ENCODE results near the gene GALNTL6. TPM values are rescaled to one million over a fixed set of nuclear protein-coding genes. Genes with fewer than 3 reads are reported as not detected.

The GALNTL6 gene
- total RNA-seq, 2 experiments from 2014 or later = not detected

DNA sequence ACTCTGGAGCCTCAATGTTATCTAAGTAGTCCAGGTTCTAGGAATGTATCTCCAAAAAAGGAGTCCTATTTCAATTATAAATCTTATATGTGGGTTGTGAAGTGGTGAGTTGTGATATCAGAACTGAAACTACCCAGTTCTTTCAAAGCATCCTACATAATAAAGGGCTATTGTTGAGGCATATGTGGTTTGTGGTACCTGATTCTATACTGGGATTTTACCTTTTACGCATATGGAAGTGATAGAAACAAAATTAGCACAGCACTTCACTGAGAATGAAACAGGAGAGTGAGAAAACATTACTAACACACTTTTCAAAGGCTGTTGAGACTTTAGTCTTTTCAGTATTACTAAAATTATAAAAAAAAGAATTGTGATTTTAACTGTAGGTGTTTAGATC, 937.7 kb downstream of the GALNTL6 start:
- H3K27ac Mint-ChIP-seq = no peak overlapping the region
- no peaks in the 10 kb centered on the region for H3K27me3 Mint-ChIP-seq
- H3K4me3 Mint-ChIP-seq = no peak overlapping the region
- no peaks in the 10 kb centered on the region for H3K4me1 Mint-ChIP-seq
- ATAC-seq (ENCODE audit: low read depth) (no peak), DNase-seq (no peak)
- H3K9me3 Mint-ChIP-seq = peaks cover 1% of the 10 kb centered on the region
- POLR2A ChIA-PET = no interaction called here
- H3K36me3 Mint-ChIP-seq = no peaks in the 10 kb centered on the region

DNA sequence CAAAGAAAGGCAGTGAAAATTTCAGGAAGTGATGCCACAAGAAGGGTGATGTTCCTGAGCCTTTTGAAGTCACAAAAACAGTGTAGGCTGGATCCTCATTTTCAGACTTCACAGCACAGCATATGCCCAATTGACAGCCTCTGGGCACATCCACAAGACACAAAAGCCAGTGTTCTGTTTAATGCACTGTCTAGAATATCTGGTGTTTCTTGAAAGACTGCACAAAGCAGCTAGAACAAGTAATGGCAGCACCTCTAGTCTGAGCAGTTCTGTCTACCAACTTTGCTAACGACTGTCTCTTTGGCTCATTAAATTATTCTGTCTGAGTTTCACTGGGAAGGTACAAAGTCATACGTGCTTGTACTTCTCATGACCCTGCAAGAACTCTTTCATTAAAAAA, 938.3 kb downstream of the GALNTL6 start:
- DNase-seq (no peak), ATAC-seq (ENCODE audit: low read depth) (no peak)
- no peaks in the 10 kb centered on the region for H3K36me3 Mint-ChIP-seq
- no peak overlapping the region for H3K4me3 Mint-ChIP-seq
- H3K4me1 Mint-ChIP-seq = no peaks in the 10 kb centered on the region
- H3K27me3 Mint-ChIP-seq = no peaks in the 10 kb centered on the region
- POLR2A ChIA-PET = no interaction called here
- H3K27ac Mint-ChIP-seq = no peak overlapping the region
- H3K9me3 Mint-ChIP-seq = peaks cover 1% of the 10 kb centered on the region

DNA sequence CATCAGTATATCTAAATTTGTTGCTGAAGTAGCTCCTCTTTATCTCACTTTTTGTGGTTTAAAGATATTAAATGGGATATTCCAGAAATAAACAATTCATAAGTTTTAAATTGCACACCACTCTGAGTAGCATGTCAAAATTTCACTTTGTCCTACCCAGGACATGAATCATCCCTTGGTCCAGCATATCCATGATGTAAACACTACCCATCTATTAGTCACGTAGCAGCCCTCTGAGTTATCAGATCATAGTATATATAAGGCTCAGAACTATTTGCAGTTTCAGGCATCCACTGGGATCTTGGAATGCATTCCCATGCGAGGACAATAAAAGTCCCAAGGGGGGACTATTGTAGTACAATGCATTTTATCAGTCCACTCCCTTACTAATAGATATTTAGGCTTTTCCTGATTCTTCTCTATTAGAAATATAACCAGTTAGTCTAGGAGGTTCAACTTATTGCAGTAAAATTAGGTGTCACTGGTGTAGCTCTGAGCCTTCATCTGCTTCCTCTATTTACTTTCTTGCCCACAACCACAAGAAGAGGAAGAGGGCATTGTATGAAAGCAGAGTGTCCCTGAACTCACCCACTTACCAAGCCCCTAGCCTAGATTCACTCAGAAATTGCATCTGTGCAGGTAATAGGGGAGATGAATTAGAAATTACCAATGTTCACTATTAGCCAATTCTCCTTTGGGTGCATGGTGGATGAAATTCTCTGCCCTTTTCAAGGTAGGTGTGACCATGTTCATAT, 945.6 kb downstream of the GALNTL6 start:
- H3K9me3 Mint-ChIP-seq = peaks cover 4% of the 10 kb centered on the region
- H3K4me3 Mint-ChIP-seq = no peak overlapping the region
- ATAC-seq (ENCODE audit: low read depth) = no peak
- H3K4me1 Mint-ChIP-seq = no peaks in the 10 kb centered on the region
- no peak overlapping the region for H3K27ac Mint-ChIP-seq
- DNase-seq = no peak
- POLR2A ChIA-PET = no interaction called here
- no peaks in the 10 kb centered on the region for H3K27me3 Mint-ChIP-seq
- no peaks in the 10 kb centered on the region for H3K36me3 Mint-ChIP-seq

DNA sequence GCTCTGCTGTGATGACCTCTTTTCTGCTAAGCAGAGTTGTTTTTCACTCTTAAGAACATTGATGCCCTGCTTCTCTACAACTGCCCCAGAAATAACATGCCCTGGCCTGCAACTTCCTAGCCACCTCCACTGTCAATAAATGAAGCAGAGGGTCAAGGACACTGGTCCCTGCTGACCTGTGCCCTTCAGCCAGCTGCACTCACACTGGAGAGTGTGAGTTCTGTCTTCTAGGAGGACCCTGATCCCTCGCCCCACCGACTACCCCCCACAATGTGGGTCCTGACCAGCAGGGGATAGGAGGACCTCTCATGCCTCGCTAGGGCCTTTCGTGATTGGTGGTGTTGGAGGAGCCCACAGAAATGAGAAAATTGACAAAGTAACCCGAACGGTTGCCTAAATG, 947.3 kb downstream of the GALNTL6 start:
- Mint-ChIP-seq H3K9me3 (peaks cover 2% of the 10 kb centered on the region), H3K27me3 (no peaks in the 10 kb centered on the region), H3K27ac (no peak overlapping the region), H3K4me3 (no peak overlapping the region), H3K4me1 (no peaks in the 10 kb centered on the region), H3K36me3 (no peaks in the 10 kb centered on the region)
- DNase-seq (no peak), ATAC-seq (ENCODE audit: low read depth) (no peak)
- POLR2A ChIA-PET = no interaction called here

DNA sequence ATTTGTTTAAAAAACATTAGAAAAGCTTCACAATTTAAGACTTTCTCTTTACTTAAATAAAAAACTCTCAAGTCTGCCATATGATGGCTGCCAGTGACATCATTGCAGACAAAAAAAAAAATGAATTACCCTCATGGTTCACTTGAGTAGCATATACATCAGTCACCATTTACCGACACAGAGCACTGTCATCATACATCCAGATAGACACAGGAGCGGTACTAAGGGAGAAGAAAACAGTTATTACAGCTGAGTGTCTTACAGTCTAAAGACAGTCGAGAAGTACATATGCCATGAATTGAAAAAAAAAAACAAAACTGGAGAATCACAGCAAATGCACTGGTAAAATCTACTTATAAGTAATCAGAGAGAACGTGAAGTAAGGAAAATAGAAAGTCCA, 949.7 kb downstream of the GALNTL6 start:
- Mint-ChIP-seq H3K36me3 (no peaks in the 10 kb centered on the region), H3K4me3 (no peak overlapping the region), H3K27me3 (no peaks in the 10 kb centered on the region), H3K4me1 (no peaks in the 10 kb centered on the region), H3K27ac (no peak overlapping the region), H3K9me3 (peaks cover 3% of the 10 kb centered on the region)
- DNase-seq = no peak
- ATAC-seq (ENCODE audit: low read depth) = no peak
- POLR2A ChIA-PET = no interaction called here

DNA sequence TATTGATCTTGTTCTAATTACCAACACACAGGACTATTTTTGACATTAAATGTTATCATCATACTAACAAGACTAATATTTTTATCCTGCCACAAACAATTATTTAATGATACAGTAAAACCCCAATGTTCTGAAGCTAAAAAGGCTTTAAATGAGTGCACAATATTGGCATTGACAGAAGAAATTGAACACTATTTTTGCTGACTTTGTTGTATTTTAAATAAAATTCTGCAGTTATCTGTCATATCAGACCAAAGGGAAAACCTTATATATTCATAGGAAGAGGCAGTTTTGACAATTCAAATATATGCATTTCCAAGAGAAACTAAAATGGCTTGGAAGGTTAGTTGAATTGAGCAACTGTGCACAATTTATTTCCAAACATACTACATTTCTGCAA, 957.6 kb downstream of the GALNTL6 start:
- ATAC-seq (ENCODE audit: low read depth) (no peak), DNase-seq (no peak)
- Mint-ChIP-seq H3K9me3 (peaks cover 2% of the 10 kb centered on the region), H3K27ac (no peak overlapping the region), H3K36me3 (no peaks in the 10 kb centered on the region), H3K4me3 (no peak overlapping the region), H3K27me3 (no peaks in the 10 kb centered on the region), H3K4me1 (no peaks in the 10 kb centered on the region)
- POLR2A ChIA-PET = no interaction called here

DNA sequence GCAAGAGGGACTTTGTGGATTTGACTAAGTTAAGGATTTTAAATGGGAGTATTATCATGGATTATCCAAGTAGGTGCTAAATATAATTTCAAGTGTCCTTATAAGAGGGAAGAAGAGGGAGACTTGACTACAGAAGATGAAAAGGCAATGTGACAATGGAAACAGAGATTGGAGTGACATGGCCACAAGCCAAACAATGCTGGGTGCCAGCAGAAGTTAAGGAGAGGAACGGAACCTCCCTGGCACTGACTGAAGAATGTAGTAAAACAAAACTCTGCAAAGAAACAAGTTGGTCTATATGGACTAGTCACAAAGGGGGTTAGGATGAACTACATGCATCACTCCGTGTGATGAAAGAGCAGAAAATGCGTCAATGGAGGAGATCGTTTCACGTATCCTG, 959.6 kb downstream of the GALNTL6 start:
- Mint-ChIP-seq H3K27me3 (no peaks in the 10 kb centered on the region), H3K4me1 (no peaks in the 10 kb centered on the region), H3K27ac (no peak overlapping the region), H3K9me3 (peaks cover 1% of the 10 kb centered on the region), H3K36me3 (no peaks in the 10 kb centered on the region), H3K4me3 (no peak overlapping the region)
- ATAC-seq (ENCODE audit: low read depth) (no peak), DNase-seq (no peak)
- POLR2A ChIA-PET = no interaction called here

DNA sequence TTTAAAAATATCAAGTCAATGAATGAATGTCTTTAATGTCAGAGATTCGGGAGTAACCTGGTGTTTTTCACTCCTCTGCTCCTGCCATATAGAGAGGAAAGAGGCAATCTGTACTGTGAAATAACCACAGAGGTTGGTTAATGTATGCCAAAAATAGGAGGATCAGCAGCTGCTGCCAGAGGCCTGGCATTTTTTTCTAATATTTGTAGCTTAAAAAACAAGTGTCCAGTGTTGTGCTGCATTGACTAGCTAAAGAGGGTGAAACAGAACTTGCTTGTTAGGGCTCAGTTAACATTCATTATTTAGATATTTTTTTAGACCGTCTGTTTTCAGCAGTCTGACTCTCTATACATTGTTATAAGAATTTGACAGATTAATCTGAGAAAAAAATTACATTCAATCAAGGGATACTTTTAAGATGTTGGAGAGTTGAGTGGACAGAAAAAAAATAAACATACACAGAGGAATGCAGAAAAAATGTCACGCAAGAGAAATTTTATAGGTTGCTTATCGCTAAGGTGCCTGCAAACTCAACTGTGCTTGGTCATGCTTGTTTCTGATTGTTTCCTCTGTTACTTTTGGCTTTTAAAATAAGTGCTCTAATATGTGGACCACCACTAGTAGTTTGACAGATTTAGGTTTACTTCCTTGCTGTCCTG, 963.1 kb downstream of the GALNTL6 start:
- POLR2A ChIA-PET = no interaction called here
- Mint-ChIP-seq H3K27ac (no peak overlapping the region), H3K27me3 (no peaks in the 10 kb centered on the region), H3K4me3 (no peak overlapping the region), H3K4me1 (no peaks in the 10 kb centered on the region), H3K36me3 (no peaks in the 10 kb centered on the region), H3K9me3 (peaks cover 1% of the 10 kb centered on the region)
- no peak for DNase-seq
- ATAC-seq (ENCODE audit: low read depth) = no peak

DNA sequence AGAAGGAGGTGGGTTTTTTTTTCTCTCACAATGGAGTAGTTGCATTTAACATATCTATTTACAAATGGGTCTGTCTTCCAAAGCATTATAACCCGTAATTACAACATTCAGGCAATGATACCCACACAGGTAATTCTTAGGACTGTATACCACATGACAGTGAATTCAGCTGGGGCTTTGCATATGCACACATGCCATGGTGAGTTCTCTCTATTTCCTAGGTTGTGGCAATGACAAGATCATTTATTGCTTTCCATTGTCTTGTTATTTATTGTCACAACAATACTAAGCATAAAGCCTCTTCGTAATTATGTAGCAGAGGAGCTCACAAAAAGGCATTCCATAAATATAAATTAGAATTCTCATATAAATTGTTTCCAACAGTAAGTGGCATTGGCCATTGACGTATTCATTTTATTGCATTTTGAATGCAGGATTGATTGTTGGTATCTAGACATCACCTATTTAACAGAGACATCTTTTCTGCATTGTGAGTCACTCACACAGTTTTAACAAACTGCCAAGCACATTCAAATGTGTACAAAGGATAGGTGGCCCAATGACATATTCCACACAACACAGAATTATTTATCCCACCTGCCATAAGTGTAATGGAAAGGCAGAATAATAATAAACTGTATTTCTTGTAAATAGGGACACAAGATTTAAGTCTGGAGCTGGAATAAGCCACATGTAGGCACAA, 964.7 kb downstream of the GALNTL6 start:
- no peaks in the 10 kb centered on the region for H3K36me3 Mint-ChIP-seq
- no peak for ATAC-seq (ENCODE audit: low read depth)
- peaks cover 1% of the 10 kb centered on the region for H3K9me3 Mint-ChIP-seq
- H3K27me3 Mint-ChIP-seq = no peaks in the 10 kb centered on the region
- no peak overlapping the region for H3K4me3 Mint-ChIP-seq
- no peak overlapping the region for H3K27ac Mint-ChIP-seq
- no peaks in the 10 kb centered on the region for H3K4me1 Mint-ChIP-seq
- POLR2A ChIA-PET = no interaction called here
- DNase-seq = no peak

DNA sequence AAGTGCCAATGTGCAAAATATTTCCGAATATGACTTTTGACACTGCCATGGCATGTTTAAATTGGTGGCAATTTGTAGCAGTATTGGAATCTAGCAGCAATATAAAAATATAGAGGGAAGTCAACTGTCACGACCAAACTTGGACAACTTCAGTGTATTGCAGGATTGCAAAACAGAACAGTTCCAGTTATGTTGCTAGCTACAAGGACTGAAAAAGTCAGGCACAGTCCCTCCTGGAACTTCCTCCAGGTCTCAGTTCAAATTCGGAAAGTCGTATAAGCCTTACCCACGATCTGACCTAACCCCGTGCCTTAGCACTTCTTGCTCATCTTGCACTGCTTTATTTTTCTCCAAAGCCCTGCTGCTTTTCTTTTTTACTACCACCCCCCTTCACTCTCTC, 965.4 kb downstream of the GALNTL6 start:
- Mint-ChIP-seq H3K4me1 (no peaks in the 10 kb centered on the region), H3K27me3 (no peaks in the 10 kb centered on the region), H3K4me3 (no peak overlapping the region), H3K9me3 (peaks cover 1% of the 10 kb centered on the region), H3K27ac (no peak overlapping the region), H3K36me3 (no peaks in the 10 kb centered on the region)
- DNase-seq (no peak), ATAC-seq (ENCODE audit: low read depth) (no peak)
- POLR2A ChIA-PET = no interaction called here

DNA sequence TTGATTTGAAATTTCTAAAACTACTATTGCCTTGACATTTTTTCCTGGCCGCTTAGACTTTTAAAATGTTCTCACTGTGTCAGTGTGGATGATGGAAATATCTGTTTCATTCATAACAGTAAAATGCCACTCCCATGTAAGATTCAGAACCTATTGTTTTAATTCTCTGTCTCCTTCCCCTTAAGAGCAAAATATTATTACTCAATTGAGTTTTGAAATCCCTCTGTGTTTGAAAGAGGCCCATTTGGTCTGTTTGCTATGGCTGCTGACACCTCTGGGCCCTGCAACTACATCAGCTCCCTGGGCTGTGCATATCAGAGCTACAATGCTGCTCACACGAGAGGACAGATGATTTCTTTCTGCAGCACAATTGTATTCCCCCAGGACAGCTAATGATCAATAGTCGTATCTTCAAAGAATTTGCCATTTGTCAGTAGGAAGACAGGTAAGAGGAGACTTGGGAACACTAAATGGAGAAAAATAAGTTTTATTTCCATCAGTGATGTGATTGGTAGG, 967.4 kb downstream of the GALNTL6 start:
- H3K27me3 Mint-ChIP-seq = no peaks in the 10 kb centered on the region
- H3K36me3 Mint-ChIP-seq = no peaks in the 10 kb centered on the region
- H3K4me3 Mint-ChIP-seq = no peak overlapping the region
- no peaks in the 10 kb centered on the region for H3K4me1 Mint-ChIP-seq
- ATAC-seq (ENCODE audit: low read depth) (no peak), DNase-seq (no peak)
- H3K9me3 Mint-ChIP-seq = peaks cover 1% of the 10 kb centered on the region
- POLR2A ChIA-PET = no interaction called here
- no peak overlapping the region for H3K27ac Mint-ChIP-seq

DNA sequence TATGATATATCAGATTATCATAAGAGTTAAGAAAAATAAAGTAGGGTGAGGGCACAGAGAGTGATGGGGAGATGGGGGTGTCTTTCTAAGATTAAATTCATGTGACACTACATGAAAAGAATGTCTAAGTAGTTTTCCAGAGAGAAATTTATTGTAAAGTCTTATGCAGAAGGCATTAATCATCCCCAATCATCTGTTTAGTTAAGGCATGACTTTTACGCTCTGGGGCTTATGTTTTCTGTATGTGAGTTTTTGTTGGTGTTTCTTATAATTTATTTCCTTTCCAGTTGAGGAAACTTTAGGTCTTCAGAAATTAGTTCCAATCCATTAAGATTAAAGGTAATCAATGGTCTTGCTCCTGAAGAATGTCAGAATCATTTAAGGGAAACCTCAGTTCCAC, 972.4 kb downstream of the GALNTL6 start:
- Mint-ChIP-seq H3K4me3 (no peak overlapping the region), H3K9me3 (no peaks in the 10 kb centered on the region), H3K27ac (no peak overlapping the region), H3K27me3 (no peaks in the 10 kb centered on the region), H3K36me3 (no peaks in the 10 kb centered on the region), H3K4me1 (no peaks in the 10 kb centered on the region)
- POLR2A ChIA-PET = no interaction called here
- DNase-seq = no peak
- ATAC-seq (ENCODE audit: low read depth) = no peak

DNA sequence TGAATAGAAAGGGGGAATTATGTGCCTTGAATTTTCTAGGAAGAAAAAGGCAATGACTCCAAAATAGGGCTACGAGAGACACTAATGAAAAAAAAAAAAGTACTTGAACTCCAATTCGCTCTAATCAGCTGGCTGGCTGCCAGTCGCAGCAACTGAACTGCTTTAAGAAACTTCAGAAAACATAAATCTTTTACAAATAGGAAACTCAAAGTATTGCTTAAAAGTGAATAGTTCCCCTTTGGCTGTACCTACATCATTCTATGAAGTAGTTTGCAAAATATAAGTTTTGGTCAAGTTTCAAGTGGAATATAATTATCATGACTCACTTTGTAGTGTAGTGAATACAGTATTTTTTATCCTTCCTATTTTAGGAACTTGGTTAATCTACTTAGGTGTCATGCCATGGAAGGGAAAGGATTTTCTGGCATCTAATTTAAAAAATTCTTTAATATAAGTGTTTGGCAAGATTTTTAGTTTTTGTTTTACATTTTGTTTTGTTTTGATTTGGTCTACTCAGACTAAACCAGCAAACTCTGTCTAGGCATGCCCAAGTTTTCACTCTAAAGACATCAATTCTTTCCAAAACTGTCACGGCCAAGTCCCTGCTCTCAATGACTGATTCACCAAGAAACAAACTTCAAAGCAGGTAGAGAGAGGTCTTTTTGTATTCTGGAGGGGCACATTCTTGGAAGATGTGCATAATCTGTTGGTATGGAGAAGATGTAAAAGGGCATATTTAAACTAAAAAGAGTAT, 973.0 kb downstream of the GALNTL6 start:
- no peak for DNase-seq
- Mint-ChIP-seq H3K36me3 (no peaks in the 10 kb centered on the region), H3K4me1 (no peaks in the 10 kb centered on the region), H3K4me3 (no peak overlapping the region), H3K9me3 (no peaks in the 10 kb centered on the region), H3K27ac (no peak overlapping the region), H3K27me3 (no peaks in the 10 kb centered on the region)
- POLR2A ChIA-PET = no interaction called here
- ATAC-seq (ENCODE audit: low read depth) = no peak
